ENCODE measurements around the gene LMNA.
"Not testable (repeated sequence)": the region's sequence is repeated elsewhere in the genome, so short reads cannot be mapped to it uniquely, and the experiment has no call there.

LMNA gene

DNA sequence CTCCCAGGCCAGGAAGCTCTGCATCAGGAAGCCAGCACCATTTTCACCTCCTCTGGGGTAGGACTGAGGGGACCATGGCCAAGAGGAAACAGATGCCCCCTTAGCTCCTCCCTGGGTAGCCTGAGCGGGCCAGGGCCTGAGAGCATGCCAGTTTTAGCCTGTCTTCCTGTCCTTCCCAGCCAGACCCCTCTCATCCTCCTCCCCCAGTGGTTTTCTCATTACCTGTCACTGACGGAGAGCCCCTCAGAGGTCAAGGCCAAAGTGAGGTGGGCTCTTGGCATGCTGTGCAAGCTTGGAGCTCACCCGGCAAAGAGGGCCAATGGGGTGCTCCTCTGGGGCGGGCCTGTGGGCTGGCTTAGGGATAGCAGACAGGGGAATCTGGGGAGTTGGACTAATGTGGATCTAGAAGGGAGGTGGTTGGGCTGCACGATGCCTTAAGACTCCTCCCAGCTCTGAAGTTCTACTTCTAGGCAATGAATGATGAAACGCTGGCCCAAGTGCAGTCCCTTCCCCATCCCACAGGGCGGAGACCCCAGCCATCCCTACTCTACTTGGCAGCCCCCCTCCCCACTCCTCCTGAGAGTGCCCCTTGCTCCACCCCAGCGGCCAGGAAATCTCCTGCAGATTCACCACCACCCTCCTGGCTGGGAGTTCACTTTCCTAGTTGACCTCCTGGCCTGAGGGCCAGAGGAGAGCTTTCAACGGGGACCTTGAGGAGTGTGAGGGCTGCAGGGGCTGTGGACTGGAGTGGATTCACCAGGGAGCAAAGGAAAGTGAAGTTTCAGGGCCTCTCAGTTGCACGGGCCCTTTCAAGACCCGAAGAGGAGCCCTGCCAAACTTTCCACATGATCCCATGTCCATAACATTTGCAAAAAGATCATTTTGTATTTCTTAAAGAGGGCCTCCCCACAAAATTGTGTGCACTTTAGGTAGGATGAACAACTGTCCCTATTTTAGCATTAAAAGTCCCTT lies 9.4 kb upstream of the LMNA start:
- no peak for DNase-seq

GRCh38 chr1:156106624-156107488 lies 7.7 kb upstream of the LMNA start:
- DNase-seq: no peak

- no peak for DNase-seq
Observed at GRCh38 chr1:156108057-156108456, 6.5 kb upstream of the LMNA start.

GRCh38 chr1:156108664-156109241 lies 5.8 kb upstream of the LMNA start:
- DNase-seq: no peak

GRCh38 chr1:156110252-156110651 lies 4.3 kb upstream of the LMNA start:
- no peak for DNase-seq

DNA sequence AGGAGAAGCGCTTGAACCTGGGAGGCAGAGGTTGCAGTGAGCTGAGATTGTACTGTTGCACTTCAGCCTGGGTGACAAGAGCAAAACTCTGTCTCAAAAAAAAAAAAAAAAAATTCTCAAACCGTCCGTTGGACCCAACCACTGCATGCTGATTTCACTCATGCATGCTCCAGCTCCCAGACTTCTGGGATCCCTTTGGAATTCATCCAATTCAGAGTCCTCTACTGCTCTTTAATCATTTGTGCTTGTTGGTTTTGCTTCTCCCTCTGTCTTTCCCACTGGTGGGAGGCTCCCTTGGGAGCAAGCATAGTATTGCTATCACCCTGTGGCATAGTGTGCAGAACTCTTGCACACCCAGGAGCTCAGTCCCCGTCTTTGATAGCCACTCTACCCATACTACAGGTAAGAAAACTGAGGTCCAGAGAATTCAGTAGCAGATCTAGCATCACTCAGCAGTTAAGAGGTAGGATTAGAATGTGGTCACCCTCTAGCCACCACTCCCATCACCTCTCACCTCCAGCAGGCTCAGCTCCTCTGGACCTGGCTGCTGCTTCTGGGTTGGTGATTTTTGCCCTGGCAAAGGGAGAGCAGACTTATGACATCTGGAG lies 3.1 kb upstream of the LMNA start:
- no peak for DNase-seq

GRCh38 chr1:156112276-156113137 lies 2.0 kb upstream of the LMNA start:
- DNase-seq: no peak

GRCh38 chr1:156113282-156113950 lies 1.1 kb upstream of the LMNA start:
- no peak for DNase-seq

GRCh38 chr1:156114919-156115513 lies 505 bp downstream of the LMNA start:
- DNase-seq: no peak

GRCh38 chr1:156115514-156116374 lies 1.2 kb downstream of the LMNA start:
- DNase-seq: no peak

GRCh38 chr1:156116731-156117130 lies 2.2 kb downstream of the LMNA start:
- not testable (repeated sequence) for DNase-seq

DNA sequence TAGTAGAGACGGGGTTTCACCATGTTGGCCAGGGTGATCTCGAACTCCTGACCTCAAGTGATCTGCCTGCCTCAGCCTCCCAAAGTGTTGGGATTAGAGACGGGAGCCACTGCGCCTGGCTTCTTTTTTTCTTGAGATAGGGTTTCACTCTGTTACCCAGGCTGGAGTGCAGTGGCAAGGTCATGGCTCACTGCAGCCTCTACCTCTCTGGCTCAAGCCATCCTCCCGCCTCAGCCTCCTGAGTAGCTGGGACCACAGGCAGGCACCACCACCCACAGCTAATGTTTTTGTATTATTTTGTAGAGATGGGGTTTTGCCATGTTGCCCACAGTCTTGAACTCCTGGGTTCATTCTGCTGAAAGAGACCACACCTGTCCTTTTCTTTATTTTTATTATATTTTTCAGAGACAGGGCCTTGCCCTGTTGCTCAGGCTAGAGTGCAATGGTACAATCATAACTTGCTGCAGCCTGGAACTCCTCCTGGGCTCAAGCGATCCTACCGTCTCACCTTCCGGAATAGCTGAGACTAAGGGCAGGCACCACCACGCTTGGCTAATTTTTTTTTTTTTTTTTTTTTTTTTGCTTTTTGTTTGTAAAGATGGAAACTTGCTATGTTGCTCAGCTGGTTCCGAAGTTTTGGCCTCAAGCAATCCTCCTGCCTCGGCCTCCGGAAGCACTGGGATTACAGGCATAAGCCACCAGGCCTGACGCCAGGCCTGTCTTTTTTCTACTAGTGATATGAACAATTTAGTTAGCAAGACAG lies 3.1 kb downstream of the LMNA start:
- DNase-seq: peak; percentile 65

DNA sequence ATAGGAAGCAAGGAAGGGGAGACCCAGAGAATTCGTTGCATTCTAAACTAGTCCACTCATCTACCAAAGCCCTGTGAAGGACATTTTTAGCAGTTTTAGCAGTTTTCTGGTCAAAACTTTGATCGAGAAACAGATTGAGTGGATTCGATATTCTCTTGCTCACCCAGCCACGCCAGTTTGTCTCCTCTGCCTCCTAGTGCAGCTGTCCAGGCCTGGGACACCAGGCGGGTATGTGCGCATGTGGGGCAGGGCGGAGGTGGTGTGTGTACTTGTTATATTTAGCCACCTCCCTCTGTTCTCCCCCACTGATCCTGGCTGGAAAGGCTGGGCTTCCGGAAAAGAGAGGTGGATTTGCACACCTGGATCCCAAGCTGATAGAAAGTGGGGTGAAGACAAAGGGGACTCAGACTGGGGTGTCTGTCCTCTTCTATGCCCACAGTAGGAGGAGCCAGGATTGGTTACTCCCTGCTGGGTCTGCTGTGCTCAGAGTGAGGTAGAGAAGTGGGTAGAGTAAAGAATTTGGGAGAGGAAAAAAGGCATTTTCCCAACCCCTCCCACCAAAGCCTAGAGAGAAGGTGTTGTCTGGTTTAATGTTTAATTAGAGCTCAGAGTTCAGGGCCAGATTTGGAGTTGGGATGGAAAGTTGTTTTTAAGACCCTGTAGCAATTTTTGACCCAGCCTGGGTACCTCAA lies 3.8 kb downstream of the LMNA start:
- DNase-seq: peak; percentile 63

DNA sequence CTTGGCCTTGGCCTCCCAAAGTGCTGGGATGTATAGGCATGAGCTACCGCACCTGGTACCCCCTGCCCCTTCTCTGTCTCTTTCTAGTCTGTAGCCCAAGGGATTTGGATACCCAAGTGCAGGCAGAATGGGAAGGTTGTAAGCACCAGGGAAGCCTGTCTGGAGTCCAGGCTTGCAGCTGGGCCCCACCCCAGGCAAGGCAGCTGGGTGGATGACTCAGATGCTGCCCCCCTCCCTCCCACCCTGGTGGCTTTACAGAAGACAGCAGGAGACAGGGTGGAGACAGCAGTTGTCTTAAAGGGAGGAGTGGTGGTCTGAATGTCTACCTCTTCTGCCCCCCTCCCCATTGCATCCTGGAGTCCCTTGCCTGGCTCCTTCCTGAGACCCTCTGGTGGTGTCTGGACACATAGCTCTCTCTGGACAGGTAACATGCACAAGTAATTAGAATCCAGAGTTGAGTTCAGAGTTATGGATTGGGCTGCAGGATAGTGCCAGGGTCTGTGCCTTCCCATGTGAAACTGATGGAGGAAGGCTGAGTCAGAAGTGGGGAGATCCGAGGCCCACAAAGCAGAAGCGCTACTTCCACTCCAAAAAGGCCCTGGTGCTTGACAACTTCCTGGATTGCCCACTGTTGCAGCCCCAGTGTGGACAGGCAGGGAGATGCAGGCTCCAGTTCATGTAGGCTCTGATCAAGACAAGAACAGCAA lies 5.1 kb downstream of the LMNA start:
- DNase-seq: no peak

DNA sequence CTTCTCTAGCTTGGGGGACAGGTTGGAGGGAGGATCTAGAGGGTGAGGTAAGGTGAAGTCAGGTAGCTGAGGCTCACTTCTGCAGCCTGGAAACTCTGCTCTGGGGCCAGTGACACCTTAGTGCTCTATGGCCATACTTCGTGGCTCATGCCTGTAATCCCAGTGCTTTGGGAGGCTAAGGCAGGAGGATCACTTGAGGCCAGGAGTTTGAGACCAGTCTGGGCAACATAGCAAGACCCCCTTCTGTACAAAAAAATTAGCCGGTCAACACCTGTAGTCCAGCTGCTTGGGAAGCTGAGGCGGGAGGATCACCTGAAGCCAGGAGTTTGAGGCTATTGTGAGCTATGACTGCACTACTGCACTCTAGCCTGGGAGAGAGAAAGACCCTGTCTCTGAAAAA lies 5.8 kb downstream of the LMNA start:
- DNase-seq: no peak

GRCh38 chr1:156121005-156121404 lies 6.5 kb downstream of the LMNA start:
- not testable (repeated sequence) for DNase-seq

DNA sequence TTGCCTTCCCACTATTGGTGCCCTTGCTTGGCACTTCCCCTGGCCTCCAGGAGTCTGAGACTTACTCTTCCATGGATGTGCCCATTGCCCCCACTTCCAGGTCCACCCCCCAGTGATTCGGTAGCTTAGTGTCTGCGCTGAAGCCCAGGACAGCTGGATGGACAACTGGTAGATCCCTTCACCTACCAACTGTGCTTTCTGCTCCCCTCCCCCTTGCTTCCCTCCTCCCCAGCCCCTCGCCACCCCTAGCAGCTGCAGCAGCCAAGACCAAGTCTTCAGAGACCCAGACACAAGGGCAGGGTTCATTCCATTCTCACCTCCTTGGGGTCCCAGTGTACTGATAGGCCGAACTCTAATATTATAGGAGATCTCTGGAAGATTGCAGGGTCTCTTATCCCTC lies 6.9 kb downstream of the LMNA start:
- DNase-seq: no peak

DNA sequence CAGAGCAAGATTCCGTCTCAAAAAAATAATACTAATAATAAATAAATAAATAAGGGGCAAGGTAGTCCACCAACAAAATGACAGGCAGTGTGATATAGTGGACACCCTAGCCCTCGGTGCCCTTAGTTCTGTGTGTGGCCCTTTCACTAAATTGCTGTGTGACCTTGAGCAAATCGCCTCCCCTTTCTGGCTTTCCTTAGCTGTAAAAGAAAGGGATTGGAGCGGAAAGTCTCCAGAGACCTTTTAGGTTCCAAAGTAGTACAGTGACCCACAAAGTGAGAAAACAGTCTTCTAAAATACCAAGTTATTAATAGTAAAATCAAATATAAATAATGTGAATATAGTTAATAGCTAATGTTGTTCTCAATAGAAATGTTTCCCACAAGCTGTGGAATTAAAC lies 7.6 kb downstream of the LMNA start:
- no peak for DNase-seq

Data from activated effector memory CD4-positive, alpha-beta T cell treated with anti-CD3 and anti-CD28 coated beads, Interleukin-2, amount 50 U/mL, for 16 hours (primary cell).